ENCODE data around the gene DGCR2. TPM values are rescaled to one million over a fixed set of nuclear protein-coding genes. Genes with fewer than 3 reads are reported as not detected.

Gene DGCR2
- total and polyA plus RNA-seq, 2 experiments from 2014 or later, result 18.5 to 83.0 TPM

DNA sequence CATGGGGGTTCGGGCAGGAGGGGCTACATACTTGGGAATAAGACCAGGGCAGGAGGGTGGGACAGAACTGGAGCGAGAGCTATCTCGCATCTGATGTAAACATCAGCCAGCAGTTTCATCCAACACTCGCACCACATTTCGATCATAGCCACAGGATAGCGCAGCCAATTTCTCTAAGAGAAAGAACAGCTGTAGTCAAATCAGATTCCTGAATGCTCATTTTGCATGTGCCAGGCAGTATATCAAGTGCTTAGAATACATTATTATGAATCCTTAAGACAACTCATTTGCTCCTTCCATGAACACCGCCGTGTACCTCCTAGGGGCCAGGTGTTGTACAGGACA lies 14.5 kb downstream of the DGCR2 start:
- H3K36me3 Mint-ChIP-seq (ENCODE audit: low read depth), result no peaks in the 10 kb centered on the region
- no peak for ATAC-seq
- no peak overlapping the region for H3K4me2 ChIP-seq
- H3K4me3 ChIP-seq, result no peak overlapping the region
- H3K79me2 ChIP-seq (replicated peaks; ENCODE audit: insufficient read depth), result peaks cover 100% of the 10 kb centered on the region
- H3K27me3 Mint-ChIP-seq (ENCODE audit: insufficient read depth, low read depth, poor library complexity), result peaks cover 5% of the 10 kb centered on the region
- no peak overlapping the region for H3K4me3 Mint-ChIP-seq
- TF ChIP-seq EZH2 (IDR thresholded peaks at IDR 0.05; ENCODE audit: low read depth, unreplicated experiment) (no peak), STAT1 (IDR thresholded peaks at IDR 0.05; ENCODE audit: unreplicated experiment) (no peak), EZH2phosphoT487 (IDR thresholded peaks at IDR 0.05; ENCODE audit: unreplicated experiment) (no peak), POLR2AphosphoS5 (IDR thresholded peaks at IDR 0.05; ENCODE audit: low read depth) (no peak), ZNF114 (CRISPR knock-in tag; IDR thresholded peaks at IDR 0.05) (no peak), ZNF331 (CRISPR knock-in tag; IDR thresholded peaks at IDR 0.05; ENCODE audit: low read depth) (no peak), CREB1 (CRISPR knock-in tag; IDR thresholded peaks at IDR 0.05; ENCODE audit: low read depth) (no peak), JUNB (IDR thresholded peaks at IDR 0.05; ENCODE audit: unreplicated experiment) (no peak), NANOG (IDR thresholded peaks at IDR 0.05; ENCODE audit: borderline replicate concordance) (no peak)
- TF ChIP-seq, protein P1, sequence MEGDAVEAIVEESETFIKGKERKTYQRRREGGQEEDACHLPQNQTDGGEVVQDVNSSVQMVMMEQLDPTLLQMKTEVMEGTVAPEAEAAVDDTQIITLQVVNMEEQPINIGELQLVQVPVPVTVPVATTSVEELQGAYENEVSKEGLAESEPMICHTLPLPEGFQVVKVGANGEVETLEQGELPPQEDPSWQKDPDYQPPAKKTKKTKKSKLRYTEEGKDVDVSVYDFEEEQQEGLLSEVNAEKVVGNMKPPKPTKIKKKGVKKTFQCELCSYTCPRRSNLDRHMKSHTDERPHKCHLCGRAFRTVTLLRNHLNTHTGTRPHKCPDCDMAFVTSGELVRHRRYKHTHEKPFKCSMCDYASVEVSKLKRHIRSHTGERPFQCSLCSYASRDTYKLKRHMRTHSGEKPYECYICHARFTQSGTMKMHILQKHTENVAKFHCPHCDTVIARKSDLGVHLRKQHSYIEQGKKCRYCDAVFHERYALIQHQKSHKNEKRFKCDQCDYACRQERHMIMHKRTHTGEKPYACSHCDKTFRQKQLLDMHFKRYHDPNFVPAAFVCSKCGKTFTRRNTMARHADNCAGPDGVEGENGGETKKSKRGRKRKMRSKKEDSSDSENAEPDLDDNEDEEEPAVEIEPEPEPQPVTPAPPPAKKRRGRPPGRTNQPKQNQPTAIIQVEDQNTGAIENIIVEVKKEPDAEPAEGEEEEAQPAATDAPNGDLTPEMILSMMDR (conservative IDR thresholded peaks at IDR 0.05; ENCODE audit: low read depth in 2 of 2), result no peak
- TF ChIP-seq, protein P2, sequence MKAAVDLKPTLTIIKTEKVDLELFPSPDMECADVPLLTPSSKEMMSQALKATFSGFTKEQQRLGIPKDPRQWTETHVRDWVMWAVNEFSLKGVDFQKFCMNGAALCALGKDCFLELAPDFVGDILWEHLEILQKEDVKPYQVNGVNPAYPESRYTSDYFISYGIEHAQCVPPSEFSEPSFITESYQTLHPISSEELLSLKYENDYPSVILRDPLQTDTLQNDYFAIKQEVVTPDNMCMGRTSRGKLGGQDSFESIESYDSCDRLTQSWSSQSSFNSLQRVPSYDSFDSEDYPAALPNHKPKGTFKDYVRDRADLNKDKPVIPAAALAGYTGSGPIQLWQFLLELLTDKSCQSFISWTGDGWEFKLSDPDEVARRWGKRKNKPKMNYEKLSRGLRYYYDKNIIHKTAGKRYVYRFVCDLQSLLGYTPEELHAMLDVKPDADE (IDR thresholded peaks at IDR 0.05), result no peak
- TF ChIP-seq, protein P3, sequence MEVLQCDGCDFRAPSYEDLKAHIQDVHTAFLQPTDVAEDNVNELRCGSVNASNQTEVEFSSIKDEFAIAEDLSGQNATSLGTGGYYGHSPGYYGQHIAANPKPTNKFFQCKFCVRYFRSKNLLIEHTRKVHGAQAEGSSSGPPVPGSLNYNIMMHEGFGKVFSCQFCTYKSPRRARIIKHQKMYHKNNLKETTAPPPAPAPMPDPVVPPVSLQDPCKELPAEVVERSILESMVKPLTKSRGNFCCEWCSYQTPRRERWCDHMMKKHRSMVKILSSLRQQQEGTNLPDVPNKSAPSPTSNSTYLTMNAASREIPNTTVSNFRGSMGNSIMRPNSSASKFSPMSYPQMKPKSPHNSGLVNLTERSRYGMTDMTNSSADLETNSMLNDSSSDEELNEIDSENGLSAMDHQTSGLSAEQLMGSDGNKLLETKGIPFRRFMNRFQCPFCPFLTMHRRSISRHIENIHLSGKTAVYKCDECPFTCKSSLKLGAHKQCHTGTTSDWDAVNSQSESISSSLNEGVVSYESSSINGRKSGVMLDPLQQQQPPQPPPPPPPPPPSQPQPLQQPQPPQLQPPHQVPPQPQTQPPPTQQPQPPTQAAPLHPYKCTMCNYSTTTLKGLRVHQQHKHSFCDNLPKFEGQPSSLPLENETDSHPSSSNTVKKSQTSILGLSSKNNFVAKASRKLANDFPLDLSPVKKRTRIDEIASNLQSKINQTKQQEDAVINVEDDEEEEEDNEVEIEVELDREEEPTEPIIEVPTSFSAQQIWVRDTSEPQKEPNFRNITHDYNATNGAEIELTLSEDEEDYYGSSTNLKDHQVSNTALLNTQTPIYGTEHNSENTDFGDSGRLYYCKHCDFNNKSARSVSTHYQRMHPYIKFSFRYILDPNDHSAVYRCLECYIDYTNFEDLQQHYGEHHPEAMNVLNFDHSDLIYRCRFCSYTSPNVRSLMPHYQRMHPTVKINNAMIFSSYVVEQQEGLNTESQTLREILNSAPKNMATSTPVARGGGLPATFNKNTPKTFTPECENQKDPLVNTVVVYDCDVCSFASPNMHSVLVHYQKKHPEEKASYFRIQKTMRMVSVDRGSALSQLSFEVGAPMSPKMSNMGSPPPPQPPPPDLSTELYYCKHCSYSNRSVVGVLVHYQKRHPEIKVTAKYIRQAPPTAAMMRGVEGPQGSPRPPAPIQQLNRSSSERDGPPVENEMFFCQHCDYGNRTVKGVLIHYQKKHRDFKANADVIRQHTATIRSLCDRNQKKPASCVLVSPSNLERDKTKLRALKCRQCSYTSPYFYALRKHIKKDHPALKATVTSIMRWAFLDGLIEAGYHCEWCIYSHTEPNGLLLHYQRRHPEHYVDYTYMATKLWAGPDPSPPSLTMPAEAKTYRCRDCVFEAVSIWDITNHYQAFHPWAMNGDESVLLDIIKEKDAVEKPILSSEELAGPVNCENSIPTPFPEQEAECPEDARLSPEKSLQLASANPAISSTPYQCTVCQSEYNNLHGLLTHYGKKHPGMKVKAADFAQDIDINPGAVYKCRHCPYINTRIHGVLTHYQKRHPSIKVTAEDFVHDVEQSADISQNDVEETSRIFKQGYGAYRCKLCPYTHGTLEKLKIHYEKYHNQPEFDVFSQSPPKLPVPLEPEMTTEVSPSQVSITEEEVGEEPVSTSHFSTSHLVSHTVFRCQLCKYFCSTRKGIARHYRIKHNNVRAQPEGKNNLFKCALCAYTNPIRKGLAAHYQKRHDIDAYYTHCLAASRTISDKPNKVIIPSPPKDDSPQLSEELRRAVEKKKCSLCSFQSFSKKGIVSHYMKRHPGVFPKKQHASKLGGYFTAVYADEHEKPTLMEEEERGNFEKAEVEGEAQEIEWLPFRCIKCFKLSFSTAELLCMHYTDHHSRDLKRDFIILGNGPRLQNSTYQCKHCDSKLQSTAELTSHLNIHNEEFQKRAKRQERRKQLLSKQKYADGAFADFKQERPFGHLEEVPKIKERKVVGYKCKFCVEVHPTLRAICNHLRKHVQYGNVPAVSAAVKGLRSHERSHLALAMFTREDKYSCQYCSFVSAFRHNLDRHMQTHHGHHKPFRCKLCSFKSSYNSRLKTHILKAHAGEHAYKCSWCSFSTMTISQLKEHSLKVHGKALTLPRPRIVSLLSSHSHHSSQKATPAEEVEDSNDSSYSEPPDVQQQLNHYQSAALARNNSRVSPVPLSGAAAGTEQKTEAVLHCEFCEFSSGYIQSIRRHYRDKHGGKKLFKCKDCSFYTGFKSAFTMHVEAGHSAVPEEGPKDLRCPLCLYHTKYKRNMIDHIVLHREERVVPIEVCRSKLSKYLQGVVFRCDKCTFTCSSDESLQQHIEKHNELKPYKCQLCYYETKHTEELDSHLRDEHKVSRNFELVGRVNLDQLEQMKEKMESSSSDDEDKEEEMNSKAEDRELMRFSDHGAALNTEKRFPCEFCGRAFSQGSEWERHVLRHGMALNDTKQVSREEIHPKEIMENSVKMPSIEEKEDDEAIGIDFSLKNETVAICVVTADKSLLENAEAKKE (CRISPR knock-in tag; IDR thresholded peaks at IDR 0.05), result no peak
- TF ChIP-seq, protein P4, sequence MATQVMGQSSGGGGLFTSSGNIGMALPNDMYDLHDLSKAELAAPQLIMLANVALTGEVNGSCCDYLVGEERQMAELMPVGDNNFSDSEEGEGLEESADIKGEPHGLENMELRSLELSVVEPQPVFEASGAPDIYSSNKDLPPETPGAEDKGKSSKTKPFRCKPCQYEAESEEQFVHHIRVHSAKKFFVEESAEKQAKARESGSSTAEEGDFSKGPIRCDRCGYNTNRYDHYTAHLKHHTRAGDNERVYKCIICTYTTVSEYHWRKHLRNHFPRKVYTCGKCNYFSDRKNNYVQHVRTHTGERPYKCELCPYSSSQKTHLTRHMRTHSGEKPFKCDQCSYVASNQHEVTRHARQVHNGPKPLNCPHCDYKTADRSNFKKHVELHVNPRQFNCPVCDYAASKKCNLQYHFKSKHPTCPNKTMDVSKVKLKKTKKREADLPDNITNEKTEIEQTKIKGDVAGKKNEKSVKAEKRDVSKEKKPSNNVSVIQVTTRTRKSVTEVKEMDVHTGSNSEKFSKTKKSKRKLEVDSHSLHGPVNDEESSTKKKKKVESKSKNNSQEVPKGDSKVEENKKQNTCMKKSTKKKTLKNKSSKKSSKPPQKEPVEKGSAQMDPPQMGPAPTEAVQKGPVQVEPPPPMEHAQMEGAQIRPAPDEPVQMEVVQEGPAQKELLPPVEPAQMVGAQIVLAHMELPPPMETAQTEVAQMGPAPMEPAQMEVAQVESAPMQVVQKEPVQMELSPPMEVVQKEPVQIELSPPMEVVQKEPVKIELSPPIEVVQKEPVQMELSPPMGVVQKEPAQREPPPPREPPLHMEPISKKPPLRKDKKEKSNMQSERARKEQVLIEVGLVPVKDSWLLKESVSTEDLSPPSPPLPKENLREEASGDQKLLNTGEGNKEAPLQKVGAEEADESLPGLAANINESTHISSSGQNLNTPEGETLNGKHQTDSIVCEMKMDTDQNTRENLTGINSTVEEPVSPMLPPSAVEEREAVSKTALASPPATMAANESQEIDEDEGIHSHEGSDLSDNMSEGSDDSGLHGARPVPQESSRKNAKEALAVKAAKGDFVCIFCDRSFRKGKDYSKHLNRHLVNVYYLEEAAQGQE (IDR thresholded peaks at IDR 0.05; ENCODE audit: unreplicated experiment), result no peak
- no peaks in the 10 kb centered on the region for H3F3A ChIP-seq (replicated peaks; ENCODE audit: low read depth)
- H3K4me1 ChIP-seq (ENCODE audit: insufficient read depth), result peaks cover 27% of the 10 kb centered on the region
- no peaks in the 10 kb centered on the region for H3K27me3 ChIP-seq (ENCODE audit: insufficient read depth)
- no peaks in the 10 kb centered on the region for H3K36me3 ChIP-seq (ENCODE audit: insufficient read depth)
- no peaks in the 10 kb centered on the region for H3K9me2 ChIP-seq (ENCODE audit: insufficient read depth)
- peaks cover 27% of the 10 kb centered on the region for H3K4me1 Mint-ChIP-seq
- H4K20me1 ChIP-seq (replicated peaks; ENCODE audit: insufficient read depth), result peaks cover 77% of the 10 kb centered on the region
- no peaks in the 10 kb centered on the region; the same call in 2 of the 3 replicates for H3K9me3 Mint-ChIP-seq
- H3K27ac Mint-ChIP-seq, result no peak overlapping the region
- H2AFZ ChIP-seq, result no peak overlapping the region
- no peak for DNase-seq (ENCODE audit: low spot score)
- H3K27ac ChIP-seq (ENCODE audit: low read depth), result no peak overlapping the region

All from GM23338 (cell line).